GM18909 (cell line): ENCODE data around the gene RAB8A.
A peak's percentile ranks its signal among the peaks of the same experiment; 100 is the strongest.

Experiments used
- ATAC-seq: cut with Tn5 transposase; IDR thresholded peaks from one replicate; pipeline ENCODE4 v1.9.1; 2021; ENCODE audit warnings: mild to moderate bottlenecking; ENCODE audit not compliant: unreplicated experiment, poor library complexity

RAB8A gene

GRCh38 chr19:16111160-16111908 lies at the start of gene RAB8A:
RAB8A (plus strand) TSS chr19:16111889; CDS start chr19:16111902, 13 bp downstream.
- ATAC-seq: peak; percentile 87

- no peak for ATAC-seq
Measured at GRCh38 chr19:16061943-16062342, 49.7 kb upstream of the RAB8A start.

- no peak for ATAC-seq
Measured at GRCh38 chr19:16062789-16063188, 48.9 kb upstream of the RAB8A start.

GRCh38 chr19:16064209-16064889 lies 47.3 kb upstream of the RAB8A start:
- no peak for ATAC-seq

GRCh38 chr19:16066611-16067104 lies 45.0 kb upstream of the RAB8A start:
- no peak for ATAC-seq

- no peak for ATAC-seq
Measured at GRCh38 chr19:16067205-16067938, 44.3 kb upstream of the RAB8A start.

- no peak for ATAC-seq
Measured at GRCh38 chr19:16068696-16069259, 42.9 kb upstream of the RAB8A start.

GRCh38 chr19:16069813-16070365 lies 41.8 kb upstream of the RAB8A start:
- no peak for ATAC-seq

GRCh38 chr19:16070366-16070990 lies 41.2 kb upstream of the RAB8A start:
- peak; percentile 53 for ATAC-seq

- no peak for ATAC-seq
Measured at GRCh38 chr19:16071072-16071691, 40.5 kb upstream of the RAB8A start.

- no peak for ATAC-seq
Measured at GRCh38 chr19:16073481-16073880, 38.2 kb upstream of the RAB8A start.

GRCh38 chr19:16073988-16074387 lies 37.7 kb upstream of the RAB8A start:
- ATAC-seq: no peak

GRCh38 chr19:16074488-16075365 lies 37.0 kb upstream of the RAB8A start:
- ATAC-seq: no peak

GRCh38 chr19:16075430-16076153 lies 36.1 kb upstream of the RAB8A start:
- no peak for ATAC-seq

- peak; percentile 69 for ATAC-seq
Measured at GRCh38 chr19:16076154-16076957, 35.3 kb upstream of the RAB8A start, which contains the start of gene TPM4. TPM4 (plus strand) TSS chr19:16076495; CDS start chr19:16076566, 71 bp downstream.

GRCh38 chr19:16076958-16077611 lies 34.6 kb upstream of the RAB8A start:
- ATAC-seq: no peak
